ENCODE measurements around the gene SORBS2. TPM values are rescaled to one million over a fixed set of nuclear protein-coding genes. Genes with fewer than 3 reads are reported as not detected.

The SORBS2 gene
- total and polyA plus RNA-seq, 2 donors (not counting 3 experiments of a cell fraction or from before 2014, with no cell fraction given), result 69.8 to 82.5 TPM

DNA sequence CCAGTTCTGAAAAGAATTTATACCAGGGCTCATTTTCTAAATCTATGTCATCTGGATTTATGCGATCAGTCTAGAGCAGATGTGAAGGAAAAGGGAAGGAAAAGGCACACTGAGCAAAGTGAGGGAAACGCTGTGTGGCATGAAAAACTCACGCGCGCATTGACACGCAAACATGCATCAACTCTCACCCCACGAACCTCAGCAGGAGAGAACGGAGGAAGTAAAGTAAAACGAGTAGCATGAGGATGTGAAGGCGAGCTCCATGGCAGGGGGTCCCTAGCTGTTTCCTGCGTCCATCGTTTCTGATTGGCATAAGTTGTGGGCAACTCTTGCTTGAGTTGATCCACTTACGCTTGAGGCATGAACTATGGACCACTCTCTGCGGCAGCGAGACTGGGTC is 173.9 kb downstream of the SORBS2 start:
- Histone ChIP-seq H3K9ac (replicated peaks; ENCODE audit: extremely low read depth, insufficient read depth, low read length) (no peak overlapping the region), H3K27ac (ENCODE audit: insufficient read depth, low read depth, low read length) (no peak overlapping the region), H3K9me1 (replicated peaks; ENCODE audit: control insufficient read depth, extremely low read depth, insufficient read depth, low read length) (no peaks in the 10 kb centered on the region), H3K36me3 (ENCODE audit: control insufficient read depth in 2 of 2, extremely low read depth in 1 of 2, insufficient read depth in 2 of 2, low read length in 2 of 2) (no peaks in the 10 kb centered on the region), H3K4me3 (replicated peaks in 1 of 3; ENCODE audit: insufficient read depth in 1 of 3, low read depth in 1 of 3, low read length in 3 of 3) (no peak overlapping the region), H3K27me3 (ENCODE audit: control insufficient read depth in 2 of 2, insufficient read depth in 2 of 2, low read length in 2 of 2) (no peaks in the 10 kb centered on the region), H3K9me3 (replicated peaks; ENCODE audit: control insufficient read depth, insufficient read depth, low read length) (no peaks in the 10 kb centered on the region), H3K4me2 (ENCODE audit: insufficient read depth, low read length) (no peak overlapping the region), H2AFZ (ENCODE audit: low read depth, low read length) (no peak overlapping the region), H4K20me1 (replicated peaks; ENCODE audit: control insufficient read depth, extremely low read depth, insufficient read depth, low read length) (no peaks in the 10 kb centered on the region), H3K79me2 (ENCODE audit: control insufficient read depth, insufficient read depth, low read length) (no peaks in the 10 kb centered on the region), H3K4me1 (ENCODE audit: control insufficient read depth, extremely low read depth, insufficient read depth, low read length) (no peaks in the 10 kb centered on the region)
- dilution Hi-C loops (cut with MboI; ENCODE audit: extremely low pct_ligation_motif_present, low sequenced_read_pairs) (loop anchor here (25.0 kb wide), 1 partner anchor 399 kb away; no protein-coding TSS in a partner anchor), intact Hi-C loops (cut with micrococcal nuclease) (no loop called here)
- POLR2A ChIA-PET, result no interaction called here
- FAIRE-seq (no peak), DNase-seq (ENCODE audit: low read depth, low spot score) (no peak)
- CTCF ChIA-PET, result interaction anchor here (10.1 to 11.1 kb wide), 2 partner anchors 384 to 399 kb away, joined by 211 to 380 read pairs; no protein-coding TSS in a partner anchor
- TF ChIP-seq POLR2AphosphoS5 (IDR thresholded peaks at IDR 0.05; ENCODE audit: insufficient read depth, low read depth, low read length) (no peak), FOS (IDR thresholded peaks at IDR 0.05; ENCODE audit: borderline replicate concordance, insufficient read depth, low read length) (no peak), GATA2 (IDR thresholded peaks at IDR 0.05; ENCODE audit: insufficient read depth, insufficient read length, low read depth, low read length) (no peak), JUN (IDR thresholded peaks at IDR 0.05; ENCODE audit: borderline replicate concordance, insufficient read depth, insufficient read length, low read depth) (no peak), CTCF (IDR thresholded peaks at IDR 0.05; ENCODE audit: extremely low read depth in 1 of 2, insufficient read depth in 1 of 2, low read depth in 1 of 2, low read length in 2 of 2) (no peak), MYC (IDR thresholded peaks at IDR 0.05; ENCODE audit: low read depth, low read length) (no peak), EZH2 (IDR thresholded peaks at IDR 0.05; ENCODE audit: borderline replicate concordance, low read depth, low read length, severe bottlenecking) (no peak), MAX (IDR thresholded peaks at IDR 0.05; ENCODE audit: insufficient read depth, insufficient read length) (no peak), POLR2A (IDR thresholded peaks at IDR 0.05; ENCODE audit: low read depth, low read length) (no peak)
- BruUV-seq (replicated peaks), result no TSS peak

All from endothelial cell of umbilical vein (primary cell).